RWPE1 (cell line): Measurements from ENCODE around the gene SPRN.

Source experiments
- CTCF ChIA-PET: fragments of 350-600 bp; sonication (Branson Sonifier 250); formaldehyde crosslinking; extraction: SDS; loops from one replicate; lab custom pipeline; 2021; lab: Yijun Ruan, JAX
- POLR2A ChIA-PET: fragments of 400-600 bp; formaldehyde crosslinking; extraction: SDS; loops from one replicate; lab custom pipeline; 2020; ENCODE audit warnings: antibody characterized with exemption; ENCODE audit not compliant: low non-redundant PET; lab: Yijun Ruan, JAX
- DNase-seq: peaks from one replicate; pipeline ENCODE4 v3.0.0; 2012; ENCODE audit warnings: low spot score
- H3K27ac ChIP-seq: fragments of 450-650 bp; 2 replicates; pipeline ENCODE4 v1.5.1; 2017
- CTCF ChIP-seq: fragments of 450-650 bp; conservative IDR thresholded peaks from 2 replicates; pipeline ENCODE4 v1.5.1; 2017; ENCODE audit warnings: low read depth, mild to moderate bottlenecking

SPRN gene

GRCh38 chr10:133456041-133456951 is 31.9 kb upstream of the SPRN start:
- POLR2A ChIA-PET = interaction anchor here (0.7 kb wide), 1 partner anchor 9 kb away, joined by 3 read pairs; no protein-coding TSS in a partner anchor
- H3K27ac ChIP-seq = no peak overlapping the region
- no peak for TF ChIP-seq CTCF
- DNase-seq = no peak
- CTCF ChIA-PET = no interaction called here

- CTCF ChIA-PET = no interaction called here
- POLR2A ChIA-PET = no interaction called here
- no peak for TF ChIP-seq CTCF
- no peak overlapping the region for H3K27ac ChIP-seq
- no peak for DNase-seq
These were observed 31.2 kb upstream of the SPRN start for GRCh38 chr10:133455611-133456031.

DNA sequence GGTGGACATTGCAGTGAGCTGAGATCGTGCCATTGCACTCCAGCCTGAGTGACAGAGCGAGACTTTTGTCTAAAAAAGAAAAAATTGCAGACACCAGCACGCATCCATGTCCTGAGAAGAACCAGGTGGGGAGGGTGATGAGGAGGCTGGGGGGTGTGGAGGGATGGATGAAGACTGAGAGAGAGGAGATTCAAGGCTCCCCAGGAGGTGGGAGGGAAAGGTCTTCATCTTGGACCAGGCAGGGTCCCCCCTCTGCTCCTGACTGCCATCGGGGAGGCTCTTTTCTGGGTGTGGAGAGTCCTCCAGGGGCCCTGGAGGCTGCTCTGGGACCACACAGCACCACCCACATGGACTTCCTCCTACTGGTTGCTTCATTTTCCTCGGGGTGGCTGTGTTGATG is 30.8 kb upstream of the SPRN start:
- CTCF ChIA-PET = no interaction called here
- POLR2A ChIA-PET = no interaction called here
- TF ChIP-seq CTCF = no peak
- H3K27ac ChIP-seq = no peak overlapping the region
- no peak for DNase-seq

- POLR2A ChIA-PET = no interaction called here
- no peak for TF ChIP-seq CTCF
- no peak for DNase-seq
- CTCF ChIA-PET = no interaction called here
- no peak overlapping the region for H3K27ac ChIP-seq
These were observed 29.9 kb upstream of the SPRN start for GRCh38 chr10:133454204-133454893.

DNA sequence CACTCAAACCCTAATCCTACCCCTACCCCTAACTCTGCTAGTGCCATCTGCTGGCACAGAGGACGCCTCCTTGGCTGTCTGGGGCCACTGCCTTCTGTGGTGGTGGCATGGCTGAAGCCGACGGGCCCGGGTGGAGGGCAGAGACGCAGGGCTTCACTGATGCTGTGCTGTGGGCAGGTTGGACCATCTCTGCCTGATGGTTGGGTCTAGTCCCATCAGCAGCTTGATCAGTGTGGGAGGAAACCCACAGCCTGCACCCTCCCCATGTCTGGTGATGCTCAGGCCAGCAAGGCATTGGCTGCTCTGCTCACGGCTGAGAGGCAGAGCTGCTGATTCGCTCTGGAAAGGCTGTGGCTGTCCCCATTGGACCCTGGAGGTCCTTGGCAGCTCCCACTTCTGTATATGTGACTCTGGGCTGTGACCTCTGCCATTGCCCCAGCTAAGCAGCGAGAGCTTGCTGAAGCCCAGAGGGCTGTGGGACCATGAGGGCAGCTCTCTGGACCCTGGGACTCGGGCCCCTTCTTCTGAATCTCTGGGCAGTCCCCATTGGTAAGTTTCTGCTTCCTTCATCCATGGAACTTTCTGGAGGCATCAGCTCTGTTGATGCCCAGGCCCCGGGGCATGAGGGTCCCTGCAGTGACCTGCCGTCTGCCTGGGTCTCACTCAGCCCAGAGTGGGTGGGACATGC is 29.2 kb upstream of the SPRN start, which contains the start of gene SCART1:
Gene SCART1, plus strand, starts transcription at position 430 of the 688 bp plus-strand sequence. Its CDS starts 53 bp downstream, at position 483.
- ChIA-PET CTCF (no interaction called here), POLR2A (no interaction called here)
- TF ChIP-seq CTCF = no peak
- H3K27ac ChIP-seq = no peak within 1 kb of the TSS
- no peak for DNase-seq

- no peak for TF ChIP-seq CTCF
- no peak overlapping the region for H3K27ac ChIP-seq
- POLR2A ChIA-PET = no interaction called here
- CTCF ChIA-PET = no interaction called here
- no peak for DNase-seq
These were observed 28.0 kb upstream of the SPRN start for GRCh38 chr10:133452453-133452852.
